ENCODE data around the gene GARNL3. TPM values are rescaled to one million over a fixed set of nuclear protein-coding genes. Genes with fewer than 3 reads are reported as not detected.

Gene GARNL3
- polyA plus RNA-seq, 1 donor from 2014 or later: 20.0 TPM

GRCh38 chr9:127380479-127380878, 115.9 kb downstream of the GARNL3 start:
- H3K79me2 ChIP-seq (replicated peaks; ENCODE audit: insufficient read depth, low read length): no peaks in the 10 kb centered on the region
- H3K4me3 ChIP-seq (ENCODE audit: low read length): no peak overlapping the region
- no peak overlapping the region for H3K27ac ChIP-seq (ENCODE audit: low read length)
- no peaks in the 10 kb centered on the region for H3F3A ChIP-seq (ENCODE audit: insufficient read depth, low read length, poor library complexity, severe bottlenecking)
- no peaks in the 10 kb centered on the region for H4K20me1 ChIP-seq (ENCODE audit: insufficient read depth)
- no peaks in the 10 kb centered on the region for H3K9me3 ChIP-seq (ENCODE audit: low read length)
- no peak overlapping the region for H3K9ac ChIP-seq (ENCODE audit: low read length)
- H2AFZ ChIP-seq (ENCODE audit: low read depth, low read length): no peak overlapping the region
- H3K4me2 ChIP-seq (ENCODE audit: low read length): no peak overlapping the region
- H3K36me3 ChIP-seq (ENCODE audit: insufficient read depth, low read length): no peaks in the 10 kb centered on the region
- H3K27me3 ChIP-seq (ENCODE audit: insufficient read depth, low read depth, low read length): no peaks in the 10 kb centered on the region
- H3K9me2 ChIP-seq (ENCODE audit: insufficient read depth, low read length): no peaks in the 10 kb centered on the region
- TF ChIP-seq EP300 (conservative IDR thresholded peaks at IDR 0.05; ENCODE audit: poor library complexity, severe bottlenecking) (no peak), CTCF (IDR thresholded peaks at IDR 0.05; ENCODE audit: poor library complexity, severe bottlenecking) (no peak), SMC3 (conservative IDR thresholded peaks at IDR 0.05; ENCODE audit: poor library complexity) (no peak), TAF1 (IDR thresholded peaks at IDR 0.05; ENCODE audit: low read depth) (no peak), MXI1 (conservative IDR thresholded peaks at IDR 0.05; ENCODE audit: poor library complexity, severe bottlenecking) (no peak), REST (IDR thresholded peaks at IDR 0.05; ENCODE audit: borderline replicate concordance) (no peak), EZH2 (IDR thresholded peaks at IDR 0.05; ENCODE audit: borderline replicate concordance, insufficient read depth, low read length, poor library complexity, severe bottlenecking) (no peak)

GRCh38 chr9:127382541-127382940, 118.0 kb downstream of the GARNL3 start:
- Histone ChIP-seq H4K20me1 (ENCODE audit: insufficient read depth) (no peaks in the 10 kb centered on the region), H3K79me2 (replicated peaks; ENCODE audit: insufficient read depth, low read length) (no peaks in the 10 kb centered on the region), H3K27ac (ENCODE audit: low read length) (no peak overlapping the region), H3K9ac (ENCODE audit: low read length) (no peak overlapping the region), H2AFZ (ENCODE audit: low read depth, low read length) (no peak overlapping the region), H3K4me2 (ENCODE audit: low read length) (no peak overlapping the region), H3K27me3 (ENCODE audit: insufficient read depth, low read depth, low read length) (no peaks in the 10 kb centered on the region), H3K9me2 (ENCODE audit: insufficient read depth, low read length) (no peaks in the 10 kb centered on the region), H3K36me3 (ENCODE audit: insufficient read depth, low read length) (no peaks in the 10 kb centered on the region), H3K4me3 (ENCODE audit: low read length) (no peak overlapping the region), H3F3A (ENCODE audit: insufficient read depth, low read length, poor library complexity, severe bottlenecking) (no peaks in the 10 kb centered on the region), H3K9me3 (ENCODE audit: low read length) (no peaks in the 10 kb centered on the region)
- no peak for TF ChIP-seq TAF1 (IDR thresholded peaks at IDR 0.05; ENCODE audit: low read depth)
- no peak for TF ChIP-seq MXI1 (conservative IDR thresholded peaks at IDR 0.05; ENCODE audit: poor library complexity, severe bottlenecking)
- no peak for TF ChIP-seq EP300 (conservative IDR thresholded peaks at IDR 0.05; ENCODE audit: poor library complexity, severe bottlenecking)
- TF ChIP-seq POLR2AphosphoS5 (IDR thresholded peaks at IDR 0.05): no peak
- TF ChIP-seq RAD21 (conservative IDR thresholded peaks at IDR 0.05): no peak
- no peak for TF ChIP-seq CTCF (IDR thresholded peaks at IDR 0.05; ENCODE audit: poor library complexity, severe bottlenecking)
- no peak for TF ChIP-seq REST (IDR thresholded peaks at IDR 0.05; ENCODE audit: borderline replicate concordance)
- no peak for TF ChIP-seq SMC3 (conservative IDR thresholded peaks at IDR 0.05; ENCODE audit: poor library complexity)
- TF ChIP-seq EZH2 (IDR thresholded peaks at IDR 0.05; ENCODE audit: borderline replicate concordance, insufficient read depth, low read length, poor library complexity, severe bottlenecking): no peak

Measured in neural cell (in vitro differentiated cells).